Esophagus squamous epithelium (tissue), 5 donors: ENCODE results near the gene TEKT5. TPM values are rescaled to one million over a fixed set of nuclear protein-coding genes. Genes with fewer than 3 reads are reported as not detected.

Experiments used
- DNase-seq: peaks from one replicate; lab custom pipeline; 2025; lab: John Stamatoyannopoulos, UW
- H3K27ac ChIP-seq, 4 donors: fragments of 200-600 bp; sonication (generic); one replicate each; pipeline ENCODE4 v1.5.1; 2016 to 2019; ENCODE audit warnings: mild to moderate bottlenecking in 1 of 4
- H3K27me3 ChIP-seq, 4 donors: fragments of 200-600 bp; sonication (generic); 1 replicate in 3 of 4; 2 replicates in 1 of 4; pipeline versions ENCODE4 v1.5.1 to v1.6.0; 2017 to 2021; ENCODE audit warnings: antibody characterized with exemption in 1 of 4
- H3K36me3 ChIP-seq, 3 donors: fragments of 200-600 bp; sonication (generic); one replicate each; pipeline ENCODE4 v1.5.1; 2016 to 2019
- H3K4me1 ChIP-seq, 3 donors: fragments of 200-600 bp; sonication (generic); one replicate each; pipeline ENCODE4 v1.5.1; 2017 to 2019
- H3K4me3 ChIP-seq, 4 donors: fragments of 200-600 bp; sonication (generic); 1 replicate in 3 of 4; 2 replicates in 1 of 4; pipeline ENCODE4 v1.5.1; 2016 to 2019; ENCODE audit warnings: mild to moderate bottlenecking in 2 of 4, moderate library complexity in 1 of 4
- H3K9me3 ChIP-seq, 3 donors: fragments of 200-600 bp; sonication (generic); one replicate each; pipeline ENCODE4 v1.5.1; 2016 to 2019
- POLR2A ChIP-seq, 4 donors: fragments of 450-650 bp; IDR thresholded peaks; one replicate each; pipeline ENCODE4 v1.6.1; 2017; ENCODE audit warnings: antibody characterized with exemption in 4 of 4, mild to moderate bottlenecking in 4 of 4, moderate library complexity in 3 of 4
- WGBS, 2 donors: methylation state at CpG; one replicate each; pipeline ENCODE4 v1.1.5; 2018; 5-methylcytosine and 5-hydroxymethylcytosine counted together
- intact Hi-C: fragments of 100-400 bp; cut with DNase I; formaldehyde crosslinking; loops from one replicate; pipeline ENCODE4 v1.15.0; 2022
- total RNA-seq, 4 donors: library from RNA; depleted of rRNA; stranded (reverse); fragments of >200 nt; gene quantifications; one replicate each; pipeline ENCODE4 v1.1.0, GENCODE V29; 2016
- TF ChIP-seq, protein P1 (sequence below), 6 experiments: fragments of 450-650 bp in 4 of 6; fragments of 200-600 bp in 2 of 6; sonication (generic) in 2 of 6; IDR thresholded peaks; one replicate each; pipeline ENCODE4 v1.5.1; 2016 to 2019; ENCODE audit warnings: antibody characterized with exemption in 6 of 6, mild to moderate bottlenecking in 4 of 6, moderate library complexity in 4 of 6
- donor health status: DM: yes; HTN: yes; CAD: no.

Gene TEKT5
- total RNA-seq, 4 donors from 2014 or later, result not detected

DNA sequence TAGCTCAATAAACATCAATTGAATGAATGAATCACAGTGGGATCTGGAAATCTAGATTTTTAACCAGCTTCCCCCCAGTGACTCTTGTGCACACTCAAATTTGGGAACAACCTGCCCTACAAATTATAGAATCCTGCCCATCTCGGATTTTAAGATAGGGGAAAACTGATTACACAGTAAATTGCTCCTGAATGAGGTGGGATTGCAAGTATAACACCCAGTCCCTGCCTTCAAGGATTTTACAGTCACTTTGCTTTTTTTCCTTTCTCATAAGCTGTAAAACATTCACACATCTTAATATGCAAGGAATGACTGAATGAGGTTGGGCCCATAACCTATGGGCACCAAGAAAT, 48.5 kb downstream of the TEKT5 start:
- WGBS, 2 donors, result 32 to 35% methylated on average over 1 of the region's 1 CpG
- H3K4me3 ChIP-seq, result no peak overlapping the region
- H3K9me3 ChIP-seq, result no peaks in the 10 kb centered on the region

DNA sequence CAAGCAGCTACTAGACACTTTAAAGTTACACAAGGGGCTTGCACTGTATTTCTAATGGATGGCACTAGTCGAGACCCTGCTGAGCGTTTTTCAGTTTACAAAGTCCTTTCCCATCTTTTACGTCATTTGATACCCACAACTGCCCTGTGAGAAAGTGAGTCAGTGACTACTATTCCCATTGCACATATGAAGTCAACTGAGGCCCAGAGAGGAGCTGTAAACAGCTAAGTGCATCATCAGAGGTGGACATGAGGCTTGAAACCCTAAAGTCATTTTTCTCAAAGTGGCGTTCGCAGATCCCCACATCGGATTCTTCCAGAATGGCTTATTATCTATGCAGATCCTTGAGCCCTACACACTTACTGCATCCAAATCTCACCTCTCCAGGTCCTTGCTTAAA, 50.6 kb downstream of the TEKT5 start:
- TF ChIP-seq POLR2A (IDR thresholded peaks at IDR 0.05), result no peak
- TF ChIP-seq, protein P1, sequence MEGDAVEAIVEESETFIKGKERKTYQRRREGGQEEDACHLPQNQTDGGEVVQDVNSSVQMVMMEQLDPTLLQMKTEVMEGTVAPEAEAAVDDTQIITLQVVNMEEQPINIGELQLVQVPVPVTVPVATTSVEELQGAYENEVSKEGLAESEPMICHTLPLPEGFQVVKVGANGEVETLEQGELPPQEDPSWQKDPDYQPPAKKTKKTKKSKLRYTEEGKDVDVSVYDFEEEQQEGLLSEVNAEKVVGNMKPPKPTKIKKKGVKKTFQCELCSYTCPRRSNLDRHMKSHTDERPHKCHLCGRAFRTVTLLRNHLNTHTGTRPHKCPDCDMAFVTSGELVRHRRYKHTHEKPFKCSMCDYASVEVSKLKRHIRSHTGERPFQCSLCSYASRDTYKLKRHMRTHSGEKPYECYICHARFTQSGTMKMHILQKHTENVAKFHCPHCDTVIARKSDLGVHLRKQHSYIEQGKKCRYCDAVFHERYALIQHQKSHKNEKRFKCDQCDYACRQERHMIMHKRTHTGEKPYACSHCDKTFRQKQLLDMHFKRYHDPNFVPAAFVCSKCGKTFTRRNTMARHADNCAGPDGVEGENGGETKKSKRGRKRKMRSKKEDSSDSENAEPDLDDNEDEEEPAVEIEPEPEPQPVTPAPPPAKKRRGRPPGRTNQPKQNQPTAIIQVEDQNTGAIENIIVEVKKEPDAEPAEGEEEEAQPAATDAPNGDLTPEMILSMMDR (IDR thresholded peaks at IDR 0.05), result no peak
- Histone ChIP-seq H3K27ac (no peak overlapping the region), H3K27me3 (no peaks in the 10 kb centered on the region), H3K4me3 (no peak overlapping the region), H3K36me3 (no peaks in the 10 kb centered on the region), H3K4me1 (peaks cover 0 to 7% (median 0%) of the 10 kb centered on the region in 3 donors), H3K9me3 (no peaks in the 10 kb centered on the region)
- intact Hi-C loops, result no loop called here
- 88 to 93% methylated on average over 6 of the region's 6 CpGs for WGBS, 2 donors
- DNase-seq, result no peak

More for the DNA sequence above, 48.5 kb downstream of the TEKT5 start:
- DNase-seq, result no peak
- intact Hi-C loops, result no loop called here
- Histone ChIP-seq H3K27ac (no peak overlapping the region), H3K36me3 (no peaks in the 10 kb centered on the region), H3K4me1 (peaks cover 0 to 7% (median 0%) of the 10 kb centered on the region in 3 donors), H3K27me3 (no peaks in the 10 kb centered on the region)
- TF ChIP-seq, protein P1 (IDR thresholded peaks at IDR 0.05), result no peak
- TF ChIP-seq POLR2A (IDR thresholded peaks at IDR 0.05), result no peak

DNA sequence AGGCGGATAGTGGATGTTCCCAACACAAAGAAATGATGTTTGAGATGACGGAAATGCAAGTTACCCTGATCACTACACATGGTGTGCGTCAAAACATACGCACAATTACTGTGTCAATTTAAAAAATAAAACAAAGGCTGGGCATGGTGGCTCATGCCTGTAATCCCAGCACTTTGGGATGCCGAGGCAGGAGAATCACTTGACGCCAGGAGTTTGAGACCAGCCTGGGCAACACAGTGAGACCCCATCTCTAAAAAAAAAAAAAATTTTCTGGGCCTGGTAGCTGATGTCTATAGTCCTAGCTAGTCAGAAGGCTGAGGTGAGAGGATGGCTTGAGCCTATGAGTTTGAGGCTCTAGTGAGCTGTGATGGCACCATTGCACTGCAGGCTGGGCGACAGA, 51.8 kb downstream of the TEKT5 start:
- H3K27ac ChIP-seq, result no peak overlapping the region

DNA sequence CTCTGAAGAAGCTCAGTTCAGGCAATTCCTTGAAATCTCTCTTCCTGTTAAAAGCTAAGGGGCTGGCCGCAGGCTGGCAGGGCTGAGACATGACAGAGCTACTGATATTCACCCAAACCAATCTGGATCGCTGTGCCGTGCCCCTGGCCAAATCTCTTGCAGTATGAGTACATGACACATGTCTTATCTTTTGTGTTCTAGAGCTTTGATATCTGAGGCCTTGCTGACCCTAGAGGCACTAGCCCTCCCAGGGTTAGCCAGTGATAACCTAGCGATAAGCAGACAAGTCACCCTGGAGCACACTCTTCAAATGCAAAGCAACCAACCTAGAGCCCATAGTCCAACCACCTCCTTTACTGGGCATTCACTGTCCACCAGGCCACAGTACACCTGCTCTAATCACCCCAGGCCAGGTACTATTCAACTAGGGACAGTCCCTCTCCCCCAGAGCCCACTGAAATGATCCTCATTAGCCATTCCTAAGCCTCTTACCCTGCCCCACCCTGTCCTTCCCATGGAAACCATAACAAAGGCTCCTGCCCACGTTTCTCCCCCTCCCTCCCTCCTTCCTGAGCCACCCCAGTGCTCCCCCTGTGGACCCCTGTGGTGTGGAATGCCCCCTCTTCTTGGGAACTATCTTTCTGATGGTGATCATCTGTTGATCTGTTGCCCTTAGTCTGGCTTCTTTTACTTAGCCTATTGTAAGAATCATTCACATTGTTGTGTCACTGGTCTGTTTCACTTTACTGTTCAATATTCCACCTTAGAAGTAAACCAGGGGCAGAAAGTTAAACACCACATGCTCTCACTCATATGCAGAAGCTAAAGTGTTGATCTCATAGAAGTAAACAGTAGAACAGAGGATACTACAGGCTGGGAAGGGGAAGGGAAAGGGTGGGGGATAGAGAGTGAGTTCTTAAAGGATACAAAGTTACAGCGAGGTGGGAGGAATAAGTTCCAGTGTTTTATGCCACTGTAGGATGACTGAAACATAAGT, 52.5 kb downstream of the TEKT5 start:
- no peak overlapping the region for H3K27ac ChIP-seq
- H3K36me3 ChIP-seq, result no peaks in the 10 kb centered on the region
- TF ChIP-seq, protein P1 (IDR thresholded peaks at IDR 0.05), result no peak
- no peak for TF ChIP-seq POLR2A (IDR thresholded peaks at IDR 0.05)
- no peaks in the 10 kb centered on the region for H3K27me3 ChIP-seq
- no peak for DNase-seq
- no peak overlapping the region for H3K4me3 ChIP-seq
- intact Hi-C loops, result no loop called here
- WGBS, 2 donors, result 70 to 71% methylated on average over 6 of the region's 6 CpGs
- H3K9me3 ChIP-seq, result no peaks in the 10 kb centered on the region
- peaks cover 0 to 7% (median 0%) of the 10 kb centered on the region in 3 donors for H3K4me1 ChIP-seq

More for the DNA sequence above, 51.8 kb downstream of the TEKT5 start:
- no peak for DNase-seq
- H3K27me3 ChIP-seq, result no peaks in the 10 kb centered on the region
- TF ChIP-seq, protein P1 (IDR thresholded peaks at IDR 0.05), result no peak
- no peak for TF ChIP-seq POLR2A (IDR thresholded peaks at IDR 0.05)
- no peak overlapping the region for H3K4me3 ChIP-seq
- H3K9me3 ChIP-seq, result no peaks in the 10 kb centered on the region
- intact Hi-C loops, result no loop called here
- WGBS, 2 donors, result 84 to 86% methylated on average over 7 of the region's 7 CpGs
- no peaks in the 10 kb centered on the region for H3K36me3 ChIP-seq
- peaks cover 0 to 7% (median 0%) of the 10 kb centered on the region in 3 donors for H3K4me1 ChIP-seq

DNA sequence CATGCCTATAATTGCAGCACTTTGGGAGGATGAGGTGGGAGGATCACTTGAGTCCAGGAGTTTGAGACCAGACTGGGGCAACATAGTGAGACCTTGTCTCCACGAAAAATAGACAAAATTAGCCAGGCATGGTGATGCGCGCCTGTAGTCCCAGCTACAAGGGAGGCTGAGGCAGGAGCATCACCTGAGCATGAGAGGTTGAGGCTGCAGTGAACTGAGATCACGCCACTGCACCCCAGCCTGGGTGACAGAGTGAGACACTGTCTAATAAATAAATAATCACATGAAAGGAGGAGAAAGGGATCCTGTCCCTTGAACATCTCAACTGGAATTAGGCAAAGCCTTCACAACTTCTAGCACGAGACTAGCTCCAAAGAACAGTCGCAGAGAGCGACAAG, 53.2 kb downstream of the TEKT5 start:
- intact Hi-C loops, result no loop called here
- Histone ChIP-seq H3K4me3 (no peak overlapping the region), H3K36me3 (no peaks in the 10 kb centered on the region), H3K27me3 (no peaks in the 10 kb centered on the region), H3K27ac (no peak overlapping the region), H3K9me3 (no peaks in the 10 kb centered on the region), H3K4me1 (peaks cover 0 to 7% (median 0%) of the 10 kb centered on the region in 3 donors)
- no peak for DNase-seq
- 91 to 96% methylated on average over 6 to 7 of the region's 7 CpGs for WGBS, 2 donors
- TF ChIP-seq, protein P1 (IDR thresholded peaks at IDR 0.05), result no peak
- TF ChIP-seq POLR2A (IDR thresholded peaks at IDR 0.05), result no peak
